Right lobe of liver (tissue), 6 donors: Measurements from ENCODE around the gene NCBP1. TPM values are rescaled to one million over a fixed set of nuclear protein-coding genes. Genes with fewer than 3 reads are reported as not detected.
A peak's percentile ranks its signal among the peaks of the same experiment; 100 is the strongest.

Experiments
- ATAC-seq, 4 donors: fragments of 200-7000 bp; cut with Tn5 transposase; one replicate each; pipeline ENCODE4 v1.9.1; 2020; ENCODE audit warnings: mild to moderate bottlenecking in 4 of 4, moderate library complexity in 4 of 4
- DNase-seq, 3 donors: peaks; one replicate each; pipeline ENCODE4 v3.0.0-alpha.2; 2020
- H3K27ac ChIP-seq, 3 donors: fragments of 200-600 bp; one replicate each; pipeline ENCODE4 v1.8.0; 2022
- H3K27me3 ChIP-seq, 2 donors: fragments of 200-600 bp; one replicate each; pipeline ENCODE4 v1.8.0; 2022
- H3K36me3 ChIP-seq, 4 donors: fragments of 200-600 bp; sonication (generic) in 1 of 4; one replicate each; pipeline versions ENCODE4 v1.5.1 to v1.8.0; 2017 to 2022; ENCODE audit warnings: control low read depth in 1 of 4
- H3K4me1 ChIP-seq, 4 donors: fragments of 200-600 bp; sonication (generic) in 1 of 4; one replicate each; pipeline versions ENCODE4 v1.5.1 to v1.8.0; 2017 to 2022; ENCODE audit warnings: control low read depth in 1 of 4
- H3K4me3 ChIP-seq, 3 donors: fragments of 200-600 bp; one replicate each; pipeline ENCODE4 v1.8.0; 2022
- H3K9me3 ChIP-seq, 4 donors: fragments of 200-600 bp; sonication (generic) in 1 of 4; one replicate each; pipeline versions ENCODE4 v1.5.1 to v1.8.0; 2017 to 2022; ENCODE audit warnings: control low read depth in 1 of 4
- POLR2A ChIP-seq: fragments of 450-650 bp; IDR thresholded peaks from one replicate; pipeline ENCODE4 v1.6.1; 2017; ENCODE audit warnings: antibody characterized with exemption, mild to moderate bottlenecking
- WGBS: methylation state at CpG from one replicate; pipeline ENCODE4 v1.1.6; 2018; ENCODE audit warnings: low coverage, low lambda C conversion rate; ENCODE audit not compliant: insufficient coverage; ENCODE audit errors: missing lambda C conversion rate; 5-methylcytosine and 5-hydroxymethylcytosine counted together
- intact Hi-C, 2 donors: fragments of 100-400 bp; cut with DNase I; formaldehyde crosslinking; loops; one replicate each; pipeline versions ENCODE4 v1.11.2 to v1.14.1; 2022
- total RNA-seq, 6 experiments: library from RNA; depleted of rRNA in 2 of 6; stranded (reverse); fragments of >200 nt in 2 of 6; fragmentation: NEBNext Ultra II Directional in 3 of 6; extraction: Animal tissue kit (Norgen Biotek cat#: 25700) in 3 of 6; gene quantifications; one replicate each; pipeline versions ENCODE4 v1.1.0 to v1.2.4, GENCODE V29; 2016 to 2023
- TF ChIP-seq, protein P1 (sequence below), 4 donors: fragments of 200-600 bp in 3 of 4; fragments of 450-650 bp in 1 of 4; IDR thresholded peaks; one replicate each; pipeline versions ENCODE4 v1.5.1 to v1.8.0; 2016 to 2022; ENCODE audit warnings: antibody characterized with exemption in 4 of 4, mild to moderate bottlenecking in 2 of 4
- donor health status: DM: no; HTN: yes; CAD: no.
- donor health status: DM: no; HTN: no; CAD: no.
- donor health status: DM: no; HTN: no; CAD: no.
- donor health status: DM: no; HTN: yes; CAD: no.
- donor health status: DM: no; HTN: yes; CAD: no.

The NCBP1 gene
- total RNA-seq, 6 experiments from 2014 or later: 10.9 to 15.3 (median 12.5) TPM

DNA sequence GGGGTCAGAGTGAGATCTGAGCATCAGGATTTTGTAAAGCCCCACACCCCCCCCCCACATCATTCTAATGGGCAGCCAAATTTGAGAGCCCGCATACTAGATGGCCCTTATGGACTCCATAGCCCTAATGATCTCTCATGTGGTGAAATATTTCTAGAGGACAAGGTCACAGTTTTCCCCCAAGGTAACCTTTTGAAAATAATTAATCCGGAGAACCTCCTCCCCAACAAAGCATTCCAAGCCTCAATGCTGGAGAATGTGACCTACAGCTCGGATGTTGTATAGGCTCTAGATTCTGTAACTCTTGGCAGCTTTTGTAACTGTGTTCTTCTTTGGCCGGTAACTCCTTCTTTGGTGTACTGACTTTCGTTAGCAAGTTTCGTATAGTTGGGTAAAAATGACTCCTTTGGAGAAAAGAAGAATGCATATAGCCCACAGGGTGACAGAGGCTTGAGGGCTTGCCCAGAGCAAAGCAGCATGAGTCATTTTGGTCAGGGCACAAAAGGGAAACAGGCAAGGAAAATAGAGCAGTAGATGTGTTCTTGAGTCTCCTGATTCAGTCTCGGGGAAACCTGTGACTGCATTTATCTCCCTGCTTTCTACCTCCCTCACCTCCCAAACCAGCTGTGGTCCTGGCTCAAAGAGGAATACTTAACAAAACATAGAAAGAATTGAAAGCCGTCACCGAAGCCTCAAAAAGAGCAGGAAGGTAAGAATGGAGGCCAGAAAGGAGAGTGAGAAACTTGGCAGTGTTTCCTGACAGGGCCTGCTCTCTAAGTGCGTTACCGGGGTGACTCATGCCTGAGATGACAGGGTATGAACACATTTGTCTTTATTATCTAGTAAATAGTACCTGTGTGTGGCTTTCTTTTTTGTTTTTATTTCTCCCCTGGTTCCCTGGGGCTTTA lies 70.1 kb downstream of the NCBP1 start:
- no peak overlapping the region for H3K4me3 ChIP-seq
- intact Hi-C loops: no loop called here
- TF ChIP-seq POLR2A: no peak
- TF ChIP-seq, protein P1, sequence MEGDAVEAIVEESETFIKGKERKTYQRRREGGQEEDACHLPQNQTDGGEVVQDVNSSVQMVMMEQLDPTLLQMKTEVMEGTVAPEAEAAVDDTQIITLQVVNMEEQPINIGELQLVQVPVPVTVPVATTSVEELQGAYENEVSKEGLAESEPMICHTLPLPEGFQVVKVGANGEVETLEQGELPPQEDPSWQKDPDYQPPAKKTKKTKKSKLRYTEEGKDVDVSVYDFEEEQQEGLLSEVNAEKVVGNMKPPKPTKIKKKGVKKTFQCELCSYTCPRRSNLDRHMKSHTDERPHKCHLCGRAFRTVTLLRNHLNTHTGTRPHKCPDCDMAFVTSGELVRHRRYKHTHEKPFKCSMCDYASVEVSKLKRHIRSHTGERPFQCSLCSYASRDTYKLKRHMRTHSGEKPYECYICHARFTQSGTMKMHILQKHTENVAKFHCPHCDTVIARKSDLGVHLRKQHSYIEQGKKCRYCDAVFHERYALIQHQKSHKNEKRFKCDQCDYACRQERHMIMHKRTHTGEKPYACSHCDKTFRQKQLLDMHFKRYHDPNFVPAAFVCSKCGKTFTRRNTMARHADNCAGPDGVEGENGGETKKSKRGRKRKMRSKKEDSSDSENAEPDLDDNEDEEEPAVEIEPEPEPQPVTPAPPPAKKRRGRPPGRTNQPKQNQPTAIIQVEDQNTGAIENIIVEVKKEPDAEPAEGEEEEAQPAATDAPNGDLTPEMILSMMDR (IDR thresholded peaks at IDR 0.05): no peak
- H3K27ac ChIP-seq: peak overlapping the region in 1 of 3 donors; percentile 26
- no peaks in the 10 kb centered on the region for H3K9me3 ChIP-seq
- 45% methylated on average over 11 of the region's 11 CpGs for WGBS
- DNase-seq (no peak), ATAC-seq (peak; percentile 67 to 79 (median 76))
- peaks cover 0 to 13% (median 6%) of the 10 kb centered on the region in 4 donors for H3K4me1 ChIP-seq
- H3K27me3 ChIP-seq: no peaks in the 10 kb centered on the region
- H3K36me3 ChIP-seq: no peaks in the 10 kb centered on the region

DNA sequence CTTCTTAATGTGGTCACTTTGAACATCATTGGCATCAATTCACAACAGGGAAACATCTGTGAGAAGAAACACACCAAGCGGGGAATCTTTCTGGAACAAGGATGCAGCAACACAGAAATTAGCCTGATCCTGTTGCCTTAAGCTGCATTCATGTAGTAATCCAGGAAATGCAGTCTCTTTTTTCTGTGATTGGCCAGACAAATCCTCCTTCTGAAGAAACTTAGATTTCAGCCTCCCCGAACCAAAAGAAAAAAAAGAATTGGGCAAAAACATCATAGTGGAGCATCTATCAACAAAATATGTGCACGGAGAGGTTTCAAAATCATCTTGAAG lies 70.7 kb downstream of the NCBP1 start:
- H3K27me3 ChIP-seq: no peaks in the 10 kb centered on the region
- H3K27ac ChIP-seq: no peak overlapping the region
- H3K4me1 ChIP-seq: peaks cover 0 to 13% (median 6%) of the 10 kb centered on the region in 4 donors
- DNase-seq (no peak), ATAC-seq (peak in 1 of 4 donors; percentile 6)
- no peak overlapping the region for H3K4me3 ChIP-seq
- TF ChIP-seq, protein P1 (IDR thresholded peaks at IDR 0.05): no peak
- no peak for TF ChIP-seq POLR2A
- intact Hi-C loops: no loop called here
- H3K9me3 ChIP-seq: no peaks in the 10 kb centered on the region
- H3K36me3 ChIP-seq: no peaks in the 10 kb centered on the region
- 88% methylated on average over 3 of the region's 3 CpGs for WGBS

DNA sequence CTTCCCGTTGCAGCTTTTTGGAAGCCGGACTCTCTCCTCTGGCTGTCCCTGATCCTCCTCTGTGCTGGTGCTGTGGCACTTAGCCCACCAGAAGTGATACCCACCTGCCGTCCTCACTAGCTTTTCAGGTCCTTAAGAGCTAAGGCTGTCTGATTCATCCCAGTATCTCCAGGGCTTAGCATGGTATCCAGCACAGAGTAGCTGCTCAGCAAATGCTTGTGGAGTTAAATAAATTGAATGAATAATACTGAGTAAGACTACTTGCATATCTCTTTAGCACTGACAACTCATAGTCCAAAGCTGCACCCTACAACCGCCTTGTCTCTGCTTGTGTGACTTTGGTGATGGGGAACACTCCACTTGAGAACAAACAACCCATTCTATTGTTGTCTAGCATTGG lies 71.2 kb downstream of the NCBP1 start:
- Histone ChIP-seq H3K27me3 (no peaks in the 10 kb centered on the region), H3K27ac (no peak overlapping the region), H3K36me3 (no peaks in the 10 kb centered on the region), H3K9me3 (no peaks in the 10 kb centered on the region), H3K4me3 (no peak overlapping the region), H3K4me1 (peaks cover 0 to 13% (median 6%) of the 10 kb centered on the region in 4 donors)
- DNase-seq: no peak
- ATAC-seq: no peak
- 100% methylated on average over 1 of the region's 4 CpGs for WGBS
- intact Hi-C loops: loop anchor here in 1 of 2 donors (5.0 kb wide), 1 partner anchor 197 kb away; no protein-coding TSS in a partner anchor
- no peak for TF ChIP-seq POLR2A
- TF ChIP-seq, protein P1 (IDR thresholded peaks at IDR 0.05): no peak

DNA sequence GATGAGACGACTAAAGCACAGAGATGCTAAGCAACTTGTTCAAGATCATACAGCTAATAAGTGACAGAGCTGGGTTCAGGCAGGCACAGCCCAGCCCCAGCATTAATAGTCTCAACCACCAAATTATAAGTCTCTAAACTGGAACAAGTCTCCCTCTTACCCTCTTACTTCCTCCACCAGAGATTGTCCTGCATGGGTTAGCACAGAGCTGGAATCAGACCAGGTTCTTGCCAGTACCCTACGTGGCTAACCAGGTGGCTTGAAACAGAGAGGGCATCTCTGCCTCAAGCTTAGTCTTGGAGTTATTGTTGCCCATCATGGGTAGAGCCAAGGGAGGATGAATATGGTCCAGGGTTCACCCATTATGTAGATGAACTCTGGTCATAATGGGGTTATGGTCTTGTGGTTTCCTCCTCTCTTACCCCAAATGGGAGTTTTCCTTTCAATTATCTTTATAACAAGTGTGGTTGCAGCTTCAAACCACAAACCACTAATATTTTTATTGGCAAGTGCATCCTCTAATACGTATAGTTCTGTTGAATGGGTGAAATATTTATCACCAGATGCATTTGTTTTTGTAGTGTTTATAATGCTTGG lies 71.8 kb downstream of the NCBP1 start:
- Histone ChIP-seq H3K9me3 (no peaks in the 10 kb centered on the region), H3K4me3 (no peak overlapping the region), H3K4me1 (peaks cover 0 to 13% (median 6%) of the 10 kb centered on the region in 4 donors), H3K27ac (no peak overlapping the region), H3K27me3 (no peaks in the 10 kb centered on the region), H3K36me3 (no peaks in the 10 kb centered on the region)
- TF ChIP-seq POLR2A: no peak
- TF ChIP-seq, protein P1 (IDR thresholded peaks at IDR 0.05): no peak
- WGBS: 50% methylated on average over 3 of the region's 3 CpGs
- DNase-seq: no peak
- intact Hi-C loops: loop anchor here in 1 of 2 donors (5.0 kb wide), 1 partner anchor 197 kb away; no protein-coding TSS in a partner anchor
- ATAC-seq: no peak
